Uterus (tissue), 2 donors: ENCODE measurements around the gene MYO15A.

Experiments used
- CTCF ChIP-seq, 4 experiments: fragments of 200-600 bp in 2 of 4; fragments of 450-650 bp in 2 of 4; sonication (generic) in 2 of 4; IDR thresholded peaks; one replicate each; pipeline ENCODE4 v1.5.1; 2016 to 2019; ENCODE audit warnings: antibody characterized with exemption in 4 of 4, mild to moderate bottlenecking in 2 of 4, moderate library complexity in 1 of 4
- POLR2A ChIP-seq, 2 donors: fragments of 450-650 bp; IDR thresholded peaks; one replicate each; pipeline ENCODE4 v1.6.1; 2016; ENCODE audit warnings: antibody characterized with exemption in 2 of 2, mild to moderate bottlenecking in 1 of 2, moderate library complexity in 1 of 2

DNA sequence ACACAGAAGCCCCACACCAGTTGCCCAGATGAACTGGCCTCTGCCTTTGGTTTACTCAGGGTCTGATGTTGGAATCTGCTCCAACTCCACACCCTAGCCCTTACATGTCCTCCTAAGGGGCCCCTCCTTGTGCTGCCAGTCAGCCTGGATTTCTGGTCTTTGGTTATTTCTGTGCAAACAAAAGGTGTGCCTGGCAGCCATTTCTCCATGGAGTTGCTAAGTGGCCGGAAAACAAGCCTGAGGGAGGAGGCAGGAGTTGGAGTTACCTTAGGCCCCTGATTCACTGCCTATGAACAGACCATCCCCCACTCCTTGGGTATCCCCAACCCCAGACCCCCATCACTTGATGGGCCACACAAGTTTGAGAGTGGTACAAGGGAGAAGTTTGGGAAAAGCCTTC lies 70.6 kb downstream of the MYO15A start:
- no peak for TF ChIP-seq CTCF (IDR thresholded peaks at IDR 0.05)
- no peak for TF ChIP-seq POLR2A (IDR thresholded peaks at IDR 0.05)
